Measurements from ENCODE around the gene TFB1M.

DNA sequence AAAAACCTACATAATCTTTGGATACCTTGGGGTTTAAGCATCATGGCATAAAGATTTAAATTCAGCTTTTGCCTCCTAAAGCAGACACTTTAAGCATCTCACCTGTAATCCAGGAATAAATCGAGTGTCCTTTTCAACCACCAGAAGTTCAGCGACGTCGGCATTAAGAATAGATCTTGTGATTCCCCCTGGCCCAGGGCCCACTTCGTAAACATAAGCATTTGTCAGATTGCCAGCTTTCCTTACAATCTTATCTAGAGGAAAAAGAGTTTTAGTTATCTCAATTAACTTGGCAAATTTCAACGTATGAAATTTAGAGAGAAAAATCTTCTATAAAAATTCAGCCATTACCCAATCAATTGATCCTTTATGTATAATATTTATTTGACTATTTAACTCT, 3.2 kb downstream of the TFB1M start:
- TF ChIP-seq, protein P1, sequence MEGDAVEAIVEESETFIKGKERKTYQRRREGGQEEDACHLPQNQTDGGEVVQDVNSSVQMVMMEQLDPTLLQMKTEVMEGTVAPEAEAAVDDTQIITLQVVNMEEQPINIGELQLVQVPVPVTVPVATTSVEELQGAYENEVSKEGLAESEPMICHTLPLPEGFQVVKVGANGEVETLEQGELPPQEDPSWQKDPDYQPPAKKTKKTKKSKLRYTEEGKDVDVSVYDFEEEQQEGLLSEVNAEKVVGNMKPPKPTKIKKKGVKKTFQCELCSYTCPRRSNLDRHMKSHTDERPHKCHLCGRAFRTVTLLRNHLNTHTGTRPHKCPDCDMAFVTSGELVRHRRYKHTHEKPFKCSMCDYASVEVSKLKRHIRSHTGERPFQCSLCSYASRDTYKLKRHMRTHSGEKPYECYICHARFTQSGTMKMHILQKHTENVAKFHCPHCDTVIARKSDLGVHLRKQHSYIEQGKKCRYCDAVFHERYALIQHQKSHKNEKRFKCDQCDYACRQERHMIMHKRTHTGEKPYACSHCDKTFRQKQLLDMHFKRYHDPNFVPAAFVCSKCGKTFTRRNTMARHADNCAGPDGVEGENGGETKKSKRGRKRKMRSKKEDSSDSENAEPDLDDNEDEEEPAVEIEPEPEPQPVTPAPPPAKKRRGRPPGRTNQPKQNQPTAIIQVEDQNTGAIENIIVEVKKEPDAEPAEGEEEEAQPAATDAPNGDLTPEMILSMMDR (IDR thresholded peaks at IDR 0.05; ENCODE audit: low read length) = no peak
- TF ChIP-seq EZH2 (optimal IDR thresholded peaks at IDR 0.05; ENCODE audit: low read depth, low read length) (no peak), EZH2phosphoT487 (IDR thresholded peaks at IDR 0.05; ENCODE audit: low read length) (no peak)

Measured in MM.1S (cell line).